ENCODE results near the gene YWHAG. TPM values are rescaled to one million over a fixed set of nuclear protein-coding genes. Genes with fewer than 3 reads are reported as not detected.

The YWHAG gene
- total RNA-seq, 1 experiment from 2014 or later: 241 TPM

GRCh38 chr7:76292213-76292573 is 66.6 kb downstream of the YWHAG start:
- no peak for DNase-seq
- no peaks in the 10 kb centered on the region for H3K9me3 ChIP-seq (ENCODE audit: control insufficient read depth, low read depth, low read length)
- H3K23me2 ChIP-seq (ENCODE audit: insufficient read length, low read depth, low read length, poor library complexity, severe bottlenecking): no peaks in the 10 kb centered on the region
- H3K79me2 ChIP-seq (ENCODE audit: insufficient read depth, low read length): no peaks in the 10 kb centered on the region
- H4K8ac ChIP-seq (replicated peaks; ENCODE audit: insufficient read length, low read depth, low read length): no peak overlapping the region
- H3K4me2 ChIP-seq (ENCODE audit: insufficient read depth, insufficient read length, low read length): no peak overlapping the region
- no peak overlapping the region for H4K5ac ChIP-seq (ENCODE audit: insufficient read length, low read depth, low read length)
- WGBS (ENCODE audit: extremely low coverage, insufficient read length, low lambda C conversion rate): no CpG with 5 or more reads among the region's 5 CpGs
- H2BK120ac ChIP-seq (ENCODE audit: low read depth, low read length, poor library complexity, severe bottlenecking): no peak overlapping the region
- H3K27me3 ChIP-seq (ENCODE audit: insufficient read depth, low read length): no peaks in the 10 kb centered on the region
- H2BK20ac ChIP-seq (ENCODE audit: low read depth, low read length, poor library complexity, severe bottlenecking): no peak overlapping the region
- Mint-ChIP-seq H3K27me3 (ENCODE audit: low read depth) (peaks cover 5% of the 10 kb centered on the region), H3K36me3 (ENCODE audit: insufficient read depth in 1 of 3, low read depth in 3 of 3) (no peaks in the 10 kb centered on the region; a peak in 1 of 7 replicates), H3K4me1 (peaks cover 25 to 38% of the 10 kb centered on the region in 2 experiments), H3K27ac (peak overlapping the region; percentile 28 to 92 (median 81); a peak in 3 of 7 replicates), H3K9me3 (no peaks in the 10 kb centered on the region; a peak in 1 of 5 replicates), H3K4me3 (no peak overlapping the region)
- H2BK12ac ChIP-seq (ENCODE audit: insufficient read length, low read depth, low read length): no peak overlapping the region
- 0 out of 2 replicates have a peak overlapping the region, but pooled peaks have one; percentile 32 for H3K14ac ChIP-seq (ENCODE audit: insufficient read depth, low read length)
- H3K9ac ChIP-seq (ENCODE audit: extremely low read depth, insufficient read length, low read length): no peak overlapping the region
- H4K91ac ChIP-seq (ENCODE audit: insufficient read length, low read depth, low read length): no peak overlapping the region
- peaks cover 4% of the 10 kb centered on the region; the same call in 1 of the 2 replicates for H3K4me1 ChIP-seq (ENCODE audit: insufficient read depth, low read length)
- no peaks in the 10 kb centered on the region for H4K20me1 ChIP-seq (ENCODE audit: control insufficient read depth, insufficient read depth, insufficient read length)
- H2BK15ac ChIP-seq (ENCODE audit: low read depth, low read length): no peak overlapping the region; the same call in 1 of the 2 replicates
- H2AK5ac ChIP-seq (ENCODE audit: insufficient read length, low read length): no peak overlapping the region
- H3K18ac ChIP-seq (ENCODE audit: insufficient read length, low read depth, low read length): peak overlapping the region; percentile 40
- TF ChIP-seq, protein P1, sequence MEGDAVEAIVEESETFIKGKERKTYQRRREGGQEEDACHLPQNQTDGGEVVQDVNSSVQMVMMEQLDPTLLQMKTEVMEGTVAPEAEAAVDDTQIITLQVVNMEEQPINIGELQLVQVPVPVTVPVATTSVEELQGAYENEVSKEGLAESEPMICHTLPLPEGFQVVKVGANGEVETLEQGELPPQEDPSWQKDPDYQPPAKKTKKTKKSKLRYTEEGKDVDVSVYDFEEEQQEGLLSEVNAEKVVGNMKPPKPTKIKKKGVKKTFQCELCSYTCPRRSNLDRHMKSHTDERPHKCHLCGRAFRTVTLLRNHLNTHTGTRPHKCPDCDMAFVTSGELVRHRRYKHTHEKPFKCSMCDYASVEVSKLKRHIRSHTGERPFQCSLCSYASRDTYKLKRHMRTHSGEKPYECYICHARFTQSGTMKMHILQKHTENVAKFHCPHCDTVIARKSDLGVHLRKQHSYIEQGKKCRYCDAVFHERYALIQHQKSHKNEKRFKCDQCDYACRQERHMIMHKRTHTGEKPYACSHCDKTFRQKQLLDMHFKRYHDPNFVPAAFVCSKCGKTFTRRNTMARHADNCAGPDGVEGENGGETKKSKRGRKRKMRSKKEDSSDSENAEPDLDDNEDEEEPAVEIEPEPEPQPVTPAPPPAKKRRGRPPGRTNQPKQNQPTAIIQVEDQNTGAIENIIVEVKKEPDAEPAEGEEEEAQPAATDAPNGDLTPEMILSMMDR (conservative IDR thresholded peaks at IDR 0.05): no peak
- no peak overlapping the region for H3K27ac ChIP-seq (ENCODE audit: insufficient read length, low read depth, low read length)
- H2AFZ ChIP-seq (ENCODE audit: low read length): no peak overlapping the region
- no peak overlapping the region for H3K4ac ChIP-seq (ENCODE audit: low read depth, low read length)
- no peaks in the 10 kb centered on the region for H3K79me1 ChIP-seq (ENCODE audit: insufficient read depth, low read depth, low read length, poor library complexity, severe bottlenecking)
- no peak overlapping the region for H3T11ph ChIP-seq (ENCODE audit: low read length)
- no peak overlapping the region for H3K23ac ChIP-seq (ENCODE audit: insufficient read length, low read depth, low read length)
- H2BK5ac ChIP-seq (ENCODE audit: insufficient read length, low read length): no peak overlapping the region
- no peak overlapping the region for H3K56ac ChIP-seq (ENCODE audit: insufficient read length, low read depth, low read length)
